Inflammatory macrophage treated with lipopolysaccharide for 1 hour (primary cell): ENCODE data around the gene NAALADL2.
"Not testable (repeated sequence)": the region's sequence is repeated elsewhere in the genome, so short reads cannot be mapped to it uniquely, and the experiment has no call there.

Experiments used
- DNase-seq, 2 donors: peaks; one replicate each; pipeline ENCODE4 v3.0.0-alpha.2; 2020 to 2022

NAALADL2 gene

GRCh38 chr3:175445741-175446140 lies 586.6 kb downstream of the NAALADL2 start:
- DNase-seq, result no peak

- DNase-seq, result no peak
Measured at GRCh38 chr3:175447521-175447920, 588.4 kb downstream of the NAALADL2 start.

GRCh38 chr3:175453361-175453760 lies 594.2 kb downstream of the NAALADL2 start:
- no peak for DNase-seq

- DNase-seq, result no peak
Measured at GRCh38 chr3:175456466-175456865, 597.3 kb downstream of the NAALADL2 start.

- DNase-seq, result no peak
Measured at GRCh38 chr3:175457301-175457700, 598.2 kb downstream of the NAALADL2 start.

- DNase-seq, result not testable (repeated sequence)
Measured at GRCh38 chr3:175460849-175461399, 601.8 kb downstream of the NAALADL2 start.

- no peak for DNase-seq
Measured at GRCh38 chr3:175464362-175464761, 605.2 kb downstream of the NAALADL2 start.

GRCh38 chr3:175469124-175469523 lies 610.0 kb downstream of the NAALADL2 start:
- no peak for DNase-seq

- DNase-seq, result no peak
Measured at GRCh38 chr3:175475765-175476164, 616.6 kb downstream of the NAALADL2 start.

GRCh38 chr3:175476489-175476888 lies 617.4 kb downstream of the NAALADL2 start:
- no peak for DNase-seq

GRCh38 chr3:175477651-175478224 lies 618.6 kb downstream of the NAALADL2 start:
- DNase-seq, result no peak

GRCh38 chr3:175478301-175478700 lies 619.2 kb downstream of the NAALADL2 start:
- DNase-seq, result no peak

GRCh38 chr3:175479175-175479574 lies 620.0 kb downstream of the NAALADL2 start:
- DNase-seq, result no peak

GRCh38 chr3:175479800-175480199 lies 620.7 kb downstream of the NAALADL2 start:
- DNase-seq, result no peak

- DNase-seq, result no peak
Measured at GRCh38 chr3:175484666-175485065, 625.5 kb downstream of the NAALADL2 start.

GRCh38 chr3:175485436-175485835 lies 626.3 kb downstream of the NAALADL2 start:
- DNase-seq, result no peak

- DNase-seq, result no peak
Measured at GRCh38 chr3:175486255-175486654, 627.1 kb downstream of the NAALADL2 start.

- no peak for DNase-seq
Measured at GRCh38 chr3:175489406-175489805, 630.3 kb downstream of the NAALADL2 start.

GRCh38 chr3:175493301-175493700 lies 634.2 kb downstream of the NAALADL2 start:
- DNase-seq, result no peak

- peak in 1 of 2 donors; percentile 19 for DNase-seq
Measured at GRCh38 chr3:175495331-175495730, 636.2 kb downstream of the NAALADL2 start.

GRCh38 chr3:175502155-175502554 lies 643.0 kb downstream of the NAALADL2 start:
- no peak for DNase-seq

GRCh38 chr3:175511219-175511785 lies 652.2 kb downstream of the NAALADL2 start:
- no peak for DNase-seq

- DNase-seq, result no peak
Measured at GRCh38 chr3:175512700-175513099, 653.6 kb downstream of the NAALADL2 start.

- no peak for DNase-seq
Measured at GRCh38 chr3:175518459-175518858, 659.3 kb downstream of the NAALADL2 start.

- DNase-seq, result no peak
Measured at GRCh38 chr3:175521406-175521805, 662.3 kb downstream of the NAALADL2 start.
